H1 (cell line): ENCODE results near the gene DIPK1B. TPM values are rescaled to one million over a fixed set of nuclear protein-coding genes. Genes with fewer than 3 reads are reported as not detected.

ENCODE experiments used
- CTCF ChIA-PET: fragments of 300-600 bp; sonication (Branson Sonifier 250); formaldehyde crosslinking; loops from one replicate; lab custom pipeline; 2021; ENCODE audit not compliant: partially characterized antibody; lab: Charles Lee
- POLR2A ChIA-PET: fragments of 300-600 bp; sonication (Branson Sonifier 250); formaldehyde crosslinking; loops from one replicate; lab custom pipeline; 2021; ENCODE audit warnings: inconsistent platforms; ENCODE audit not compliant: partially characterized antibody; lab: Charles Lee
- DNase-seq, 2 experiments: peaks; one replicate each; pipeline versions ENCODE4 v3.0.0 to v3.0.0-alpha.2; 2010 to 2022; ENCODE audit warnings: low spot score in 2 of 2, low read depth in 1 of 2, mixed read lengths in 1 of 2
- FAIRE-seq: peaks from 2 replicates; lab custom pipeline; 2011; peaks lifted over from hg19 to GRCh38; lab: Jason Lieb, UNC
- H2AFZ ChIP-seq: 2 replicates; pipeline ENCODE4 v1.8.1; 2012; ENCODE audit warnings: low read length, inconsistent platforms
- H2AK5ac ChIP-seq: 2 replicates; pipeline ENCODE4 v1.6.1; 2013; ENCODE audit warnings: low read depth, low read length
- H2BK120ac ChIP-seq: replicated peaks from 2 replicates; pipeline ENCODE3; 2013; ENCODE audit warnings: low read depth, low read length, inconsistent platforms
- H2BK12ac ChIP-seq: 2 replicates; pipeline ENCODE4 v1.6.1; 2013; ENCODE audit warnings: low read depth, low read length
- H2BK15ac ChIP-seq: 2 replicates; pipeline ENCODE4 v1.6.1; 2013; ENCODE audit warnings: low read length
- H2BK20ac ChIP-seq: 2 replicates; pipeline ENCODE4 v1.6.1; 2013; ENCODE audit warnings: low read length
- H2BK5ac ChIP-seq: 2 replicates; pipeline ENCODE4 v1.6.1; 2013; ENCODE audit warnings: low read depth, low read length
- H3K14ac ChIP-seq: 2 replicates; pipeline ENCODE4 v1.6.1; 2013; ENCODE audit warnings: inconsistent platforms; ENCODE audit not compliant: insufficient read length
- H3K18ac ChIP-seq: 2 replicates; pipeline ENCODE4 v1.6.1; 2013; ENCODE audit warnings: low read length; ENCODE audit errors: extremely low read depth
- H3K23ac ChIP-seq: 2 replicates; pipeline ENCODE4 v1.6.1; 2013; ENCODE audit warnings: inconsistent platforms; ENCODE audit not compliant: insufficient read length
- H3K23me2 ChIP-seq: 2 replicates; pipeline ENCODE4 v1.6.1; 2013; ENCODE audit warnings: low read depth, low read length
- H3K27ac ChIP-seq: 2 replicates; pipeline ENCODE4 v1.6.1; 2011; ENCODE audit warnings: low read depth, low read length, inconsistent platforms
- H3K27me3 ChIP-seq, 4 experiments: replicated peaks in 1 of 4; 1 replicate in 1 of 4; 2 replicates in 3 of 4; pipeline versions ENCODE4 v1.6.1 to v1.8.1; 2011 to 2013; ENCODE audit warnings: low read length in 3 of 4, mild to moderate bottlenecking in 3 of 4, inconsistent platforms in 2 of 4, mixed read lengths in 2 of 4, moderate library complexity in 1 of 4; ENCODE audit not compliant: control insufficient read depth in 3 of 4, insufficient read depth in 3 of 4; ENCODE audit errors: extremely low read depth in 1 of 4
- H3K36me3 ChIP-seq, 4 experiments: 2 replicates each; pipeline versions ENCODE4 v1.6.1 to v1.8.1; 2011 to 2013; ENCODE audit warnings: mild to moderate bottlenecking in 4 of 4, low read length in 3 of 4, moderate library complexity in 2 of 4, control low read depth in 1 of 4, inconsistent platforms in 1 of 4; ENCODE audit not compliant: insufficient read depth in 4 of 4, control insufficient read depth in 2 of 4
- H3K4ac ChIP-seq: replicated peaks from 2 replicates; pipeline ENCODE3; 2013; ENCODE audit warnings: low read length, low read depth, mixed read lengths, inconsistent platforms; ENCODE audit not compliant: insufficient read length
- H3K4me1 ChIP-seq, 4 experiments: replicated peaks in 1 of 4; 1 replicate in 1 of 4; 2 replicates in 3 of 4; pipeline versions ENCODE4 v1.6.1 to v1.8.1; 2011 to 2013; ENCODE audit warnings: low read length in 3 of 4, inconsistent platforms in 2 of 4, mixed read lengths in 1 of 4; ENCODE audit not compliant: insufficient read depth in 4 of 4, control insufficient read depth in 3 of 4
- H3K4me2 ChIP-seq, 2 experiments: 2 replicates each; pipeline versions ENCODE4 v1.6.1 to v1.8.1; 2011 to 2013; ENCODE audit warnings: low read depth in 2 of 2, low read length in 2 of 2, control low read depth in 1 of 2, inconsistent platforms in 1 of 2, mild to moderate bottlenecking in 1 of 2; ENCODE audit not compliant: insufficient read depth in 1 of 2
- H3K4me3 ChIP-seq, 4 experiments: fragments of 200-600, 300-600 bp in 1 of 4; sonication (generic), shearing (Covaris generic), sonication (Bioruptor Twin) in 1 of 4; 2 replicates each; pipeline versions ENCODE4 v1.5.1 to v1.8.1; 2011 to 2016; ENCODE audit warnings: low read length in 4 of 4, low read depth in 3 of 4, control low read depth in 2 of 4, inconsistent platforms in 2 of 4, mild to moderate bottlenecking in 2 of 4, mixed read lengths in 1 of 4, moderate library complexity in 1 of 4; ENCODE audit not compliant: insufficient read depth in 2 of 4; ENCODE audit errors: extremely low read depth in 1 of 4
- H3K56ac ChIP-seq: replicated peaks from 2 replicates; pipeline ENCODE3; 2013; ENCODE audit warnings: low read depth, mild to moderate bottlenecking, mixed read lengths, low read length, inconsistent platforms; ENCODE audit not compliant: insufficient read length
- H3K79me1 ChIP-seq: 2 replicates; pipeline ENCODE4 v1.6.1; 2013; ENCODE audit warnings: low read depth, low read length, control low read depth
- H3K79me2 ChIP-seq, 2 experiments: 2 replicates each; pipeline versions ENCODE4 v1.6.1 to v1.8.1; 2012 to 2013; ENCODE audit warnings: low read length in 2 of 2, mild to moderate bottlenecking in 2 of 2, inconsistent platforms in 1 of 2; ENCODE audit not compliant: insufficient read depth in 2 of 2, control insufficient read depth in 1 of 2
- H3K9ac ChIP-seq, 4 experiments: replicated peaks in 1 of 4; 1 replicate in 1 of 4; 2 replicates in 3 of 4; pipeline versions ENCODE4 v1.6.1 to v1.8.1; 2011 to 2013; ENCODE audit warnings: low read depth in 3 of 4, low read length in 3 of 4, control low read depth in 2 of 4, mild to moderate bottlenecking in 2 of 4, moderate library complexity in 2 of 4, inconsistent platforms in 1 of 4; ENCODE audit errors: extremely low read depth in 1 of 4
- H3K9me3 ChIP-seq, 2 experiments: 2 replicates each; pipeline versions ENCODE4 v1.6.1 to v1.8.1; 2012 to 2013; ENCODE audit warnings: mild to moderate bottlenecking in 2 of 2, moderate library complexity in 2 of 2, control low read depth in 1 of 2, inconsistent platforms in 1 of 2, low read depth in 1 of 2, low read length in 1 of 2, mixed read lengths in 1 of 2; ENCODE audit not compliant: insufficient read depth in 2 of 2
- H4K20me1 ChIP-seq, 2 experiments: replicated peaks in 1 of 2; 2 replicates each; pipeline versions ENCODE3 to v1.8.1; 2011 to 2013; ENCODE audit warnings: inconsistent platforms in 2 of 2, low read length in 2 of 2, mild to moderate bottlenecking in 1 of 2; ENCODE audit not compliant: insufficient read depth in 2 of 2, control insufficient read depth in 1 of 2
- H4K5ac ChIP-seq: 2 replicates; pipeline ENCODE4 v1.6.1; 2013; ENCODE audit warnings: low read length, low read depth, mixed read lengths, inconsistent platforms; ENCODE audit not compliant: insufficient read length
- H4K8ac ChIP-seq: 2 replicates; pipeline ENCODE4 v1.8.0; 2013; ENCODE audit warnings: mild to moderate bottlenecking, moderate library complexity, low read length, inconsistent platforms; ENCODE audit not compliant: insufficient read depth; ENCODE audit errors: extremely low read depth
- H4K91ac ChIP-seq: replicated peaks from 2 replicates; pipeline ENCODE3; 2013; ENCODE audit warnings: low read length, mixed read lengths, inconsistent platforms; ENCODE audit not compliant: insufficient read length
- NANOG ChIP-seq: IDR thresholded peaks from 2 replicates; pipeline ENCODE4 v1.6.1; 2011; ENCODE audit warnings: low read length, low read depth, mild to moderate bottlenecking, inconsistent platforms; ENCODE audit not compliant: insufficient read depth, poor library complexity, severe bottlenecking
- SP4 ChIP-seq: IDR thresholded peaks from 2 replicates; pipeline ENCODE4 v1.6.1; 2012; ENCODE audit warnings: low read length, inconsistent platforms
- WGBS, 2 experiments: shearing (Covaris generic) in 1 of 2; methylation state at CpG; one replicate each; pipeline versions ENCODE4 v1.1.6 to v1.1.7; 2013 to 2015; ENCODE audit warnings: low lambda C conversion rate in 2 of 2, mixed read lengths in 2 of 2, inconsistent platforms in 1 of 2, low coverage in 1 of 2, missing lambda C conversion rate in 1 of 2; ENCODE audit not compliant: insufficient replicate concordance in 2 of 2, insufficient coverage in 1 of 2, insufficient read length in 1 of 2; ENCODE audit errors: extremely low coverage in 1 of 2, missing lambda C conversion rate in 1 of 2; 5-methylcytosine and 5-hydroxymethylcytosine counted together
- polyA plus RNA-seq, 7 experiments: library from polyadenylated mRNA; depleted of rRNA in 3 of 7; stranded (reverse) in 5 of 7; unstranded in 2 of 7; fragments of >200 nt in 5 of 7; fragments of 200-250 nt in 2 of 7; gene quantifications; 1 replicate in 5 of 7; 2 replicates in 1 of 7; 4 replicates in 1 of 7; pipeline versions ENCODE4 v1.2.1 to v1.2.3, GENCODE V29; 2011 to 2013; ENCODE audit warnings: missing spikeins in 2 of 7, mixed read lengths in 2 of 7
- total RNA-seq: library from RNA; stranded (reverse); fragmentation: NEBNext Ultra II Directional; extraction: Animal tissue kit (Norgen Biotek cat#: 25700); gene quantifications from 2 replicates; pipeline ENCODE4 v1.2.1, GENCODE V29; 2021

DIPK1B gene
- total and polyA plus RNA-seq, 2 of the 8 experiments (the other 6 are each of a cell fraction or from before 2014, with no cell fraction given), result 32.3 to 64.8 TPM

GRCh38 chr9:136747161-136748060 lies 35.0 kb downstream of the DIPK1B start:
- Histone ChIP-seq H3K4me1 (peaks cover 0 to 9% (median 4%) of the 10 kb centered on the region in 4 experiments; a peak in 5 of 7 replicates), H2BK120ac (no peak overlapping the region), H3K27me3 (no peaks in the 10 kb centered on the region), H2AFZ (no peak overlapping the region), H4K20me1 (no peaks in the 10 kb centered on the region), H3K27ac (no peak overlapping the region), H2BK5ac (no peak overlapping the region), H3K23me2 (no peaks in the 10 kb centered on the region; the same call in 1 of the 2 replicates), H2BK15ac (no peak overlapping the region), H2BK12ac (no peak overlapping the region), H3K9me3 (peaks cover 3 to 6% of the 10 kb centered on the region in 2 experiments; a peak in 1 of 4 replicates), H3K4ac (no peak overlapping the region), H4K91ac (no peak overlapping the region), H3K56ac (no peak overlapping the region), H3K14ac (no peak overlapping the region), H4K5ac (no peak overlapping the region), H3K9ac (no peak overlapping the region), H3K4me2 (no peak overlapping the region), H3K36me3 (no peaks in the 10 kb centered on the region), H3K18ac (no peak overlapping the region), H3K23ac (no peak overlapping the region), H2AK5ac (no peak overlapping the region), H3K4me3 (no peak overlapping the region), H3K79me1 (no peaks in the 10 kb centered on the region), H2BK20ac (no peak overlapping the region), H4K8ac (peak overlapping the region; percentile 35), H3K79me2 (no peaks in the 10 kb centered on the region)
- CTCF ChIA-PET, result interaction anchor here (1.7 to 2.3 kb wide), 2 partner anchors 9 to 76 kb away, joined by 4 to 5 read pairs; no protein-coding TSS in a partner anchor
- POLR2A ChIA-PET, result interaction anchor here (11.7 kb wide), 1 partner anchor 18 kb away, joined by 137 read pairs; no protein-coding TSS in a partner anchor
- DNase-seq (no peak), FAIRE-seq (no peak)
- TF ChIP-seq SP4, result no peak
- TF ChIP-seq NANOG, result no peak
- WGBS, 2 experiments, result 89% methylated on average over 20 of the region's 22 CpGs; no CpG with 5 or more reads in 1 of the 2 experiments
